Cardiac fibroblast (primary cell): ENCODE measurements around the gene TAF1.
"Not testable (repeated sequence)": the region's sequence is repeated elsewhere in the genome, so short reads cannot be mapped to it uniquely, and the experiment has no call there.

Experiments
- DNase-seq, 2 donors: peaks; one replicate each; pipeline versions ENCODE4 v3.0.0 to v3.0.0-alpha.2; 2010; ENCODE audit warnings: low read depth in 2 of 2
- H3K4me3 ChIP-seq, 2 donors: replicated peaks in 1 of 2; 1 replicate in 1 of 2; 2 replicates in 1 of 2; pipeline ENCODE4 v1.5.1; 2011; ENCODE audit warnings: low read depth in 2 of 2, low read length in 2 of 2, mild to moderate bottlenecking in 2 of 2, moderate library complexity in 1 of 2
- TF ChIP-seq, protein P1 (sequence below): IDR thresholded peaks from one replicate; pipeline ENCODE4 v1.5.1; 2011; ENCODE audit warnings: low read depth, mild to moderate bottlenecking, low read length, inconsistent platforms

Gene TAF1

GRCh38 chrX:71365875-71366673, at the start of gene TAF1:
TSS of gene TAF1 (plus strand) at chrX:71366357. CDS start at chrX:71366375, 18 bp downstream.
- H3K4me3 ChIP-seq = peak within 1 kb of the TSS; percentile 78 to 85
- TF ChIP-seq, protein P1, sequence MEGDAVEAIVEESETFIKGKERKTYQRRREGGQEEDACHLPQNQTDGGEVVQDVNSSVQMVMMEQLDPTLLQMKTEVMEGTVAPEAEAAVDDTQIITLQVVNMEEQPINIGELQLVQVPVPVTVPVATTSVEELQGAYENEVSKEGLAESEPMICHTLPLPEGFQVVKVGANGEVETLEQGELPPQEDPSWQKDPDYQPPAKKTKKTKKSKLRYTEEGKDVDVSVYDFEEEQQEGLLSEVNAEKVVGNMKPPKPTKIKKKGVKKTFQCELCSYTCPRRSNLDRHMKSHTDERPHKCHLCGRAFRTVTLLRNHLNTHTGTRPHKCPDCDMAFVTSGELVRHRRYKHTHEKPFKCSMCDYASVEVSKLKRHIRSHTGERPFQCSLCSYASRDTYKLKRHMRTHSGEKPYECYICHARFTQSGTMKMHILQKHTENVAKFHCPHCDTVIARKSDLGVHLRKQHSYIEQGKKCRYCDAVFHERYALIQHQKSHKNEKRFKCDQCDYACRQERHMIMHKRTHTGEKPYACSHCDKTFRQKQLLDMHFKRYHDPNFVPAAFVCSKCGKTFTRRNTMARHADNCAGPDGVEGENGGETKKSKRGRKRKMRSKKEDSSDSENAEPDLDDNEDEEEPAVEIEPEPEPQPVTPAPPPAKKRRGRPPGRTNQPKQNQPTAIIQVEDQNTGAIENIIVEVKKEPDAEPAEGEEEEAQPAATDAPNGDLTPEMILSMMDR = no peak
- DNase-seq = peak; percentile 98

DNA sequence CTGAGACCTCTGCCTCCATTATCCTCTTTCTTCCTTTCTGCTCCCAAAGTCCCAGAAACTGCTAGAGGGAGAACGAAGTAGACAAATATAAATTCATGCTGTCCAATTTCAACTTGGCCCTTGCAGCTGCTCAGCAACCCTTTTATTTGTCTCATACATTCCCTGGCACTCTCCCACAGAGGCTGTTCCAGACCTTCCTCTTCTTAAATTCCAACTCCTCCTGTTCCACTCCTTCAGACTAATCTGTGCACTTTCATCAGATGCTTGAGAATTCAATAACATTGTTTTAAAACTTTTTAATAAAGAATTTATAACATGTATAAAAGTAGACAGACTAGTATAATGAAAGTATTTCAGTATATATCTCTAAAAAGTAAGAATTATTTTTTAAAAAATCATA, 49.2 kb upstream of the TAF1 start:
- DNase-seq = peak in 1 of 2 donors; percentile 33
- not testable (repeated sequence) for H3K4me3 ChIP-seq

- no peak overlapping the region for H3K4me3 ChIP-seq
- TF ChIP-seq, protein P1 = no peak
- DNase-seq = no peak
Measured at GRCh38 chrX:71320126-71320525, 46.0 kb upstream of the TAF1 start.

GRCh38 chrX:71321731-71322130, 44.4 kb upstream of the TAF1 start:
- TF ChIP-seq, protein P1 = no peak
- H3K4me3 ChIP-seq = no peak overlapping the region
- no peak for DNase-seq

DNA sequence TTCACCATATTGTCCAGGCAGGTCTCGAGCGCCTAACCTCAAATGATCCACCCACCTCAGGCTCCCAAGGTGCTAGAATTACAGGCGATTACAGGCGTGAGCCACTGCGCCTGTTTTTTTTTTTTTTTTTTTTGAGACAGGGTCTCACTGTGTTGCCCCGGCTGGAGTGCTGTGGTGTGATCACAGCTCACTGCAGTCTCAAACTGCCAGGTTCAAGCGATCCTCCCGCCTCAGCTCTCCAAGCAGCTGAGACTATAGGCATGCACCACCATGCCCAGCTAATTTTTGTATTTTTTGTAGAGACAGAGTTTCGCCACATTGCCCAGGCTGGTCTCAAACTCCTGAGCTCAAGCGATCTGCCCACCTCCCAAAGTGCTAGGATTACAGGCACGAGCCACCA, 41.7 kb upstream of the TAF1 start:
- DNase-seq = not testable (repeated sequence)

GRCh38 chrX:71326394-71326793, 39.8 kb upstream of the TAF1 start:
- H3K4me3 ChIP-seq = no peak overlapping the region
- no peak for DNase-seq
- TF ChIP-seq, protein P1 = no peak

More for the DNA sequence above, 41.7 kb upstream of the TAF1 start:
- not testable (repeated sequence) for H3K4me3 ChIP-seq

GRCh38 chrX:71349151-71349665, 16.9 kb upstream of the TAF1 start:
- DNase-seq = peak in 1 of 2 donors; percentile 26

GRCh38 chrX:71349867-71350266, 16.3 kb upstream of the TAF1 start:
- H3K4me3 ChIP-seq, DNase-seq: not testable (repeated sequence)

More at GRCh38 chrX:71349151-71349665, 16.9 kb upstream of the TAF1 start:
- not testable (repeated sequence) for H3K4me3 ChIP-seq

DNA sequence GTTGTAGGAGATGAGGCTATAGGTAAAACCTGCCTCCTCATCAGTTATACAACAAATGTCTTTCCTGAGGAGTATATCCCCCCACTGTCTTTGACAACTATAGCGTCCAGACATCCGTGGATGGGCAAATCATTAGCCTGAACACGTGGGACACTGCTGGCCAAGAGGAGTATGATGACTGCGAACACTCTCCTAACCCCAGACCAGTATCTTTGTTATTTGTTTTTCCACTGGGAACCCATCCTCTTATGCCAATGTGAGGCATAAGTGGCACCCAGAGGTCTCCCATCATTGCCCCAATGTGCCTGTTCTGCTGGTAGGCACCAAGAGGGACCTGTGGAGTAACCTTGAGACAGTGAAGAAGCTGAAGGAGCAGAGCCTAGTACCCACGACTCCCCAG, 13.7 kb upstream of the TAF1 start:
- DNase-seq, H3K4me3 ChIP-seq: not testable (repeated sequence)
